Measurements from ENCODE around the gene RNF224.
"Not testable (repeated sequence)": the region's sequence is repeated elsewhere in the genome, so short reads cannot be mapped to it uniquely, and the experiment has no call there.

The RNF224 gene

GRCh38 chr9:137255448-137256114 lies 28.3 kb downstream of the RNF224 start:
- DNase-seq: peak; percentile 48

- no peak for DNase-seq
Measured at GRCh38 chr9:137256362-137256761, 29.1 kb downstream of the RNF224 start.

- DNase-seq: no peak
Measured at GRCh38 chr9:137256856-137257255, 29.6 kb downstream of the RNF224 start.

- DNase-seq: not testable (repeated sequence)
Measured at GRCh38 chr9:137262173-137262908, 35.0 kb downstream of the RNF224 start.

GRCh38 chr9:137262909-137263285 lies 35.6 kb downstream of the RNF224 start:
- DNase-seq: no peak

GRCh38 chr9:137263506-137263905 lies 36.2 kb downstream of the RNF224 start:
- DNase-seq: no peak

GRCh38 chr9:137264067-137264466 lies 36.8 kb downstream of the RNF224 start:
- DNase-seq: no peak

GRCh38 chr9:137265496-137266161 lies 38.3 kb downstream of the RNF224 start:
- DNase-seq: no peak

GRCh38 chr9:137266162-137266527 lies 38.8 kb downstream of the RNF224 start:
- DNase-seq: no peak

GRCh38 chr9:137266585-137267453 lies 39.5 kb downstream of the RNF224 start:
- DNase-seq: no peak

- no peak for DNase-seq
Measured at GRCh38 chr9:137267933-137268355, 40.6 kb downstream of the RNF224 start.

- no peak for DNase-seq
Measured at GRCh38 chr9:137268538-137269201, 41.4 kb downstream of the RNF224 start.

- no peak for DNase-seq
Measured at GRCh38 chr9:137269231-137269772, 42.0 kb downstream of the RNF224 start.

GRCh38 chr9:137270929-137271695 lies 43.8 kb downstream of the RNF224 start:
- peak; percentile 62 for DNase-seq

GRCh38 chr9:137271696-137272076 lies 44.4 kb downstream of the RNF224 start:
- no peak for DNase-seq

GRCh38 chr9:137272241-137273094 lies 45.2 kb downstream of the RNF224 start:
- no peak for DNase-seq

- DNase-seq: no peak
Measured at GRCh38 chr9:137273095-137273490, 45.8 kb downstream of the RNF224 start.

GRCh38 chr9:137273611-137274320 lies 46.5 kb downstream of the RNF224 start:
- no peak for DNase-seq

GRCh38 chr9:137275203-137275587 lies 47.9 kb downstream of the RNF224 start:
- DNase-seq: no peak

All from CD4-positive, alpha-beta T cell treated with Interleukin-6 for 4 hours (primary cell).